HepG2 (cell line): ENCODE data around the gene ZBP1. TPM values are rescaled to one million over a fixed set of nuclear protein-coding genes. Genes with fewer than 3 reads are reported as not detected.

ENCODE experiments used
- BORCS8-MEF2B ChIP-seq: sonication (generic); formaldehyde crosslinking; IDR thresholded peaks from 2 replicates; pipeline ENCODE4 v1.8.0; 2022; ENCODE audit warnings: mild to moderate bottlenecking, missing genetic modification reagents
- DBP ChIP-seq: sonication (generic); formaldehyde crosslinking; IDR thresholded peaks from 2 replicates; pipeline ENCODE4 v1.4.0; 2020; ENCODE audit warnings: missing genetic modification reagents; ENCODE audit errors: not compliant biosample characterization
- DMAP1 ChIP-seq: IDR thresholded peaks from 2 replicates; pipeline ENCODE4 v1.6.1; 2016
- E2F2 ChIP-seq: sonication (generic); formaldehyde crosslinking; IDR thresholded peaks from 2 replicates; pipeline ENCODE4 v1.4.0; 2020; ENCODE audit warnings: missing genetic modification reagents, borderline replicate concordance
- FLYWCH1 ChIP-seq: sonication (generic); formaldehyde crosslinking; IDR thresholded peaks from 2 replicates; pipeline ENCODE4 v1.8.1; 2023; ENCODE audit warnings: mild to moderate bottlenecking, missing genetic modification reagents
- FOXO4 ChIP-seq: sonication (generic); formaldehyde crosslinking; conservative IDR thresholded peaks from 2 replicates; pipeline ENCODE4 v1.8.1; 2023; ENCODE audit warnings: missing genetic modification reagents
- HDAC1 ChIP-seq: sonication (generic); formaldehyde crosslinking; IDR thresholded peaks from 2 replicates; pipeline ENCODE4 v1.5.1; 2020; ENCODE audit warnings: mild to moderate bottlenecking, missing genetic modification reagents
- HNRNPUL1 ChIP-seq: fragments of 200-400 bp; formaldehyde crosslinking; IDR thresholded peaks from 2 replicates; pipeline ENCODE4 v1.6.1; 2017; ENCODE audit warnings: low read depth, mild to moderate bottlenecking, low read length, moderate library complexity
- LBX2 ChIP-seq: sonication (generic); formaldehyde crosslinking; IDR thresholded peaks from 2 replicates; pipeline ENCODE4 v1.5.0; 2020; ENCODE audit warnings: missing genetic modification reagents, mild to moderate bottlenecking, borderline replicate concordance
- PAX8 ChIP-seq: sonication (generic); formaldehyde crosslinking; IDR thresholded peaks from 2 replicates; pipeline ENCODE4 v1.8.0; 2022; ENCODE audit warnings: mild to moderate bottlenecking, missing genetic modification reagents, borderline replicate concordance
- ZBTB34 ChIP-seq: sonication (generic); formaldehyde crosslinking; IDR thresholded peaks from 2 replicates; pipeline ENCODE4 v1.8.0; 2022; ENCODE audit warnings: mild to moderate bottlenecking, missing genetic modification reagents
- ZBTB43 ChIP-seq: sonication (generic); formaldehyde crosslinking; conservative IDR thresholded peaks from 2 replicates; pipeline ENCODE4 v1.4.0; 2020; ENCODE audit warnings: missing genetic modification reagents
- ZBTB44 ChIP-seq: sonication (generic); formaldehyde crosslinking; IDR thresholded peaks from 2 replicates; pipeline ENCODE4 v1.4.0; 2020; ENCODE audit warnings: missing genetic modification reagents
- ZNF205 ChIP-seq: IDR thresholded peaks from 2 replicates; pipeline ENCODE4 v1.6.1; 2018; ENCODE audit warnings: missing biosample characterization, missing genetic modification reagents
- ZNF225 ChIP-seq: sonication (generic); formaldehyde crosslinking; IDR thresholded peaks from 2 replicates; pipeline ENCODE4 v1.4.0; 2020; ENCODE audit warnings: mild to moderate bottlenecking, missing genetic modification reagents
- ZNF512 ChIP-seq: sonication (generic); formaldehyde crosslinking; IDR thresholded peaks from 2 replicates; pipeline ENCODE4 v1.4.0; 2020; ENCODE audit warnings: mild to moderate bottlenecking, missing genetic modification reagents
- ZNF605 ChIP-seq: sonication (generic); formaldehyde crosslinking; IDR thresholded peaks from 2 replicates; pipeline ENCODE4 v1.8.0; 2022; ENCODE audit warnings: mild to moderate bottlenecking, missing genetic modification reagents
- ZNF720 ChIP-seq: sonication (generic); formaldehyde crosslinking; IDR thresholded peaks from 2 replicates; pipeline ENCODE4 v1.4.0; 2020; ENCODE audit warnings: missing genetic modification reagents
- ZNF773 ChIP-seq: sonication (generic); formaldehyde crosslinking; IDR thresholded peaks from 2 replicates; pipeline ENCODE4 v1.4.0; 2020; ENCODE audit warnings: missing genetic modification reagents, borderline replicate concordance
- polyA plus RNA-seq, 8 experiments: library from polyadenylated mRNA; depleted of rRNA in 3 of 8; stranded (reverse) in 7 of 8; unstranded in 1 of 8; fragments of >200 nt; fragmentation: Illumina TruSeq in 4 of 8; extraction: Trizol in 4 of 8; gene quantifications; 2 replicates each; pipeline versions ENCODE4 v1.2.1 to v1.2.3, GENCODE V29; 2011 to 2016; ENCODE audit warnings: low read depth in 4 of 8, missing spikeins in 1 of 8, mixed read lengths in 1 of 8; ENCODE audit not compliant: insufficient read depth in 1 of 8
- total RNA-seq, 5 experiments: library from RNA; depleted of rRNA; stranded (reverse); fragments of >200 nt; fragmentation: Illumina TruSeq; extraction: Trizol; gene quantifications; 2 replicates each; pipeline ENCODE4 v1.2.3, GENCODE V29; 2016; ENCODE audit warnings: low read depth in 1 of 5

The ZBP1 gene
- total and polyA plus RNA-seq, 2 of the 13 experiments (the other 11 are each of a cell fraction or from before 2014, with no cell fraction given) = not detected

- no peak for TF ChIP-seq ZNF605 (CRISPR knock-in tag)
- no peak for TF ChIP-seq PAX8 (CRISPR knock-in tag)
- no peak for TF ChIP-seq BORCS8-MEF2B (CRISPR knock-in tag)
- TF ChIP-seq ZNF512 (CRISPR knock-in tag) = no peak
- TF ChIP-seq HDAC1 (CRISPR knock-in tag) = peak; percentile 7; the same call in 1 of the 2 replicates
- TF ChIP-seq E2F2 = peak; percentile 26; the same call in 1 of the 2 replicates
- TF ChIP-seq ZNF773 (CRISPR knock-in tag) = no peak
- no peak for TF ChIP-seq DBP (CRISPR knock-in tag)
- TF ChIP-seq DMAP1 = no peak
- no peak for TF ChIP-seq ZBTB43 (CRISPR knock-in tag)
- TF ChIP-seq HNRNPUL1 = no peak
- TF ChIP-seq ZNF720 (CRISPR knock-in tag) = no peak
- TF ChIP-seq FLYWCH1 (CRISPR knock-in tag) = no peak
- no peak for TF ChIP-seq FOXO4 (CRISPR knock-in tag)
- no peak for TF ChIP-seq ZNF225
- no peak for TF ChIP-seq ZNF205
- no peak for TF ChIP-seq ZBTB44 (CRISPR knock-in tag)
- TF ChIP-seq ZBTB34 (CRISPR knock-in tag) = no peak
- TF ChIP-seq LBX2 (CRISPR knock-in tag) = 0 out of 2 replicates have a peak, but pooled peaks have one; percentile 55
These were observed 38.8 kb downstream of the ZBP1 start (continued) for GRCh38 chr20:57581202-57582028.
